ENCODE data around the gene VOPP1. TPM values are rescaled to one million over a fixed set of nuclear protein-coding genes. Genes with fewer than 3 reads are reported as not detected.

The VOPP1 gene
- total and polyA plus RNA-seq, 12 donors, result 10.2 to 60.7 (median 35.5) TPM

DNA sequence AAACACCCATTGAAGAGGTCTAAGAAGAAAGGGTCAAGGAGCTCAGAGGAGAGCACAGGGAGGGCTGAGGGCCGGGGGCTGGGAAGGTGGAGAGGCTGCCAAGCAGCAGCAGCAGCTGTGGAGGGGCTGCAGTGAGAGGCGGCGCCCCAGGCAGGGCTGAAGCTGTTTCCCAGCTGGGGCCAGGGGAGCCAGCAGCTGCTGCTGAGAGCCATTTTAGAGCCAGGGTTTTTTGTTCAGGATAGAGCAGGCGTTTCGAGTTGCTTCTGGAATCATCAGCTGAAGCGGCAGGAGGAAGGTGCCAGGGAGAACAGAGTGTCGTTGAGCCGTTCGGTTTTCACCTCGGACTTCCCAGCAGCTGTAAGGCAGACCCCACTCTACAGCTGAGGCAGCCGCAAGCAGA is 144.5 kb downstream of the VOPP1 start:
- intact Hi-C loops (cut with DNase I), result no loop called here
- H3K4me3 ChIP-seq, result no peak overlapping the region
- H3K27ac ChIP-seq, result no peak overlapping the region
- WGBS, 4 donors, result 82 to 86% (median 83%) methylated on average over 10 to 11 of the region's 11 CpGs
- H3K4me1 ChIP-seq (replicated peaks in 1 of 2), result no peaks in the 10 kb centered on the region
- no peaks in the 10 kb centered on the region for H3K27me3 ChIP-seq
- H3K36me3 ChIP-seq (replicated peaks in 1 of 2), result peaks cover 0 to 10% of the 10 kb centered on the region in 2 donors
- no peak for DNase-seq
- H3K9me3 ChIP-seq (replicated peaks in 1 of 3), result no peaks in the 10 kb centered on the region
- no peak for TF ChIP-seq POLR2A (IDR thresholded peaks at IDR 0.05)
- TF ChIP-seq, protein P1, sequence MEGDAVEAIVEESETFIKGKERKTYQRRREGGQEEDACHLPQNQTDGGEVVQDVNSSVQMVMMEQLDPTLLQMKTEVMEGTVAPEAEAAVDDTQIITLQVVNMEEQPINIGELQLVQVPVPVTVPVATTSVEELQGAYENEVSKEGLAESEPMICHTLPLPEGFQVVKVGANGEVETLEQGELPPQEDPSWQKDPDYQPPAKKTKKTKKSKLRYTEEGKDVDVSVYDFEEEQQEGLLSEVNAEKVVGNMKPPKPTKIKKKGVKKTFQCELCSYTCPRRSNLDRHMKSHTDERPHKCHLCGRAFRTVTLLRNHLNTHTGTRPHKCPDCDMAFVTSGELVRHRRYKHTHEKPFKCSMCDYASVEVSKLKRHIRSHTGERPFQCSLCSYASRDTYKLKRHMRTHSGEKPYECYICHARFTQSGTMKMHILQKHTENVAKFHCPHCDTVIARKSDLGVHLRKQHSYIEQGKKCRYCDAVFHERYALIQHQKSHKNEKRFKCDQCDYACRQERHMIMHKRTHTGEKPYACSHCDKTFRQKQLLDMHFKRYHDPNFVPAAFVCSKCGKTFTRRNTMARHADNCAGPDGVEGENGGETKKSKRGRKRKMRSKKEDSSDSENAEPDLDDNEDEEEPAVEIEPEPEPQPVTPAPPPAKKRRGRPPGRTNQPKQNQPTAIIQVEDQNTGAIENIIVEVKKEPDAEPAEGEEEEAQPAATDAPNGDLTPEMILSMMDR (IDR thresholded peaks at IDR 0.05), result no peak

DNA sequence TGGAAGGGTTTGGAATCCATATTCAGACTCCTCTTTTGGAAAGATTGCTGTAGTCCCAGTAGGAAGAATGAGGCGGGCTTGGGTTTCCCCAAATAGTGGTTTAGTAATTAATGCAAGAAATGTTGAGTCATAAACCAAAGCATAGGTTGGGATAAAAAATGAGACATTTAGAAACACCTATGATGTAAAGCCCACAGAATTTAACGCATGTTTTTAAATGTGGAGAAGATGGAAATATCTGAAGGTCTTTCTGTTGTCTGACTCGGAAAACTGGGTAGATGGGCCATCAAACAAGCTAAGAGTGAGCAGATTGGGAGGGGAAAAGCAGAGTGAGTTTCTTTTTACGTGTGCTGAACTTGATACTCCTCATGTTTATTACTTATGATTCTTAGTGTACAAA is 145.0 kb downstream of the VOPP1 start:
- Histone ChIP-seq H3K9me3 (replicated peaks in 1 of 3) (no peaks in the 10 kb centered on the region), H3K27ac (no peak overlapping the region), H3K4me3 (no peak overlapping the region), H3K36me3 (replicated peaks in 1 of 2) (peaks cover 0 to 10% of the 10 kb centered on the region in 2 donors), H3K27me3 (no peaks in the 10 kb centered on the region), H3K4me1 (replicated peaks in 1 of 2) (no peaks in the 10 kb centered on the region)
- TF ChIP-seq, protein P1 (IDR thresholded peaks at IDR 0.05), result no peak
- no peak for TF ChIP-seq POLR2A (IDR thresholded peaks at IDR 0.05)
- WGBS, 4 donors, result 64 to 76% (median 71%) methylated on average over 4 of the region's 4 CpGs
- intact Hi-C loops (cut with DNase I), result no loop called here
- DNase-seq, result no peak

DNA sequence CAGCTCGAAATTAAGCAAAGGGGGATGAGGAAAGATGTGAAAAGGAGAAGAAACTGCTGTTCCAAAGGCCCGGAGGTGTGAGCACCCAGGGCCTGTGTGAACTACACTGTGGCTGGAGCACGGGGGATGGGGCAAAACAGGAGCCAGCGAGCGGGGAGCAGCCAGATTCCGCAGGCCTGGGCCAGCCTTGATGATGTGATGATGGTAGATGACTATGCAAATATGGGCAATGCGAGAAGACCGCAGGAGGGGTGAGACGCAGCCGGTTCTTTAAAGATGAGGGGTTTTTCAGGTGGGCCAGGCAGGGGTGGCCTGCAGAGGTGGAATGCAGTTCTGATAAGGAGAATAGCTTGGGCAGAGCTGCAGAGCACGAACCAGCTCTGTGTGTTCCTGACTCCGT is 145.6 kb downstream of the VOPP1 start:
- no peak for TF ChIP-seq POLR2A (IDR thresholded peaks at IDR 0.05)
- TF ChIP-seq, protein P1 (IDR thresholded peaks at IDR 0.05), result no peak
- Histone ChIP-seq H3K27me3 (no peaks in the 10 kb centered on the region), H3K9me3 (replicated peaks in 1 of 3) (no peaks in the 10 kb centered on the region), H3K36me3 (replicated peaks in 1 of 2) (peaks cover 0 to 10% of the 10 kb centered on the region in 2 donors), H3K27ac (no peak overlapping the region), H3K4me1 (replicated peaks in 1 of 2) (no peaks in the 10 kb centered on the region), H3K4me3 (no peak overlapping the region)
- intact Hi-C loops (cut with DNase I), result no loop called here
- WGBS, 4 donors, result 83 to 91% (median 89%) methylated on average over 12 of the region's 12 CpGs
- no peak for DNase-seq

DNA sequence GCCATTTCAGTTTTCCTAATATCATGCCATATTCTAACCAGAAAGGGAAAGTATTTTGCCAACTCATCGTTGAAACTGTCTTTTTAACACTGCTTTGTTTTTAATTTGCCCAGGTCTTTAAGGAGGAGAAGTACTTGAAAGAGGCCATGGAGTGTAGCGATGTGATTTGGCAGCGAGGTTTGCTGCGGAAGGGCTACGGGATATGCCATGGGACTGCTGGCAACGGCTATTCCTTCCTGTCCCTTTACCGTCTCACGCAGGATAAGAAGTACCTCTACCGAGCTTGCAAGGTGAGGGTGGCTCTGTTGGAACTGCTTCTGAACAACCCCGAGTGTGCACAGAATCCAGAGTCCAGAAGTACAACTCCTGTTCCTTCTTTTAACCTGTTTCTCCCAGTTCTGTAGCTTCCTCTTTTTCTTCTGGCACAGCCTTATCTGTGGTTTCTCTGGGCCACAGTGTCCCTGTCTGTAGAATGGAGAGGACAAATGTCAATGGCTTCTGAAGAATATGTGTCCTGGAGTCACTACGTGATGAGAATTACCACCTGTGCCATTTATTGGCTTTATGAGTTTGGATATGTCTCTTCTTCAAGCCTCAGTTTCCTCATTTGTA is 147.1 kb downstream of the VOPP1 start:
- Histone ChIP-seq H3K9me3 (replicated peaks in 1 of 3) (no peaks in the 10 kb centered on the region), H3K36me3 (replicated peaks in 1 of 2) (peaks cover 0 to 6% of the 10 kb centered on the region in 2 donors), H3K27ac (no peak overlapping the region), H3K4me3 (no peak overlapping the region), H3K27me3 (no peaks in the 10 kb centered on the region), H3K4me1 (replicated peaks in 1 of 2) (peaks cover 0 to 5% of the 10 kb centered on the region in 2 donors)
- no peak for DNase-seq
- intact Hi-C loops (cut with DNase I), result no loop called here
- WGBS, 4 donors, result 83 to 94% (median 87%) methylated on average over 11 of the region's 11 CpGs
- TF ChIP-seq, protein P1 (IDR thresholded peaks at IDR 0.05), result no peak
- no peak for TF ChIP-seq POLR2A (IDR thresholded peaks at IDR 0.05)
